ENCODE measurements around the gene ACTMAP.
"Not testable (repeated sequence)": the region's sequence is repeated elsewhere in the genome, so short reads cannot be mapped to it uniquely, and the experiment has no call there.

DNA sequence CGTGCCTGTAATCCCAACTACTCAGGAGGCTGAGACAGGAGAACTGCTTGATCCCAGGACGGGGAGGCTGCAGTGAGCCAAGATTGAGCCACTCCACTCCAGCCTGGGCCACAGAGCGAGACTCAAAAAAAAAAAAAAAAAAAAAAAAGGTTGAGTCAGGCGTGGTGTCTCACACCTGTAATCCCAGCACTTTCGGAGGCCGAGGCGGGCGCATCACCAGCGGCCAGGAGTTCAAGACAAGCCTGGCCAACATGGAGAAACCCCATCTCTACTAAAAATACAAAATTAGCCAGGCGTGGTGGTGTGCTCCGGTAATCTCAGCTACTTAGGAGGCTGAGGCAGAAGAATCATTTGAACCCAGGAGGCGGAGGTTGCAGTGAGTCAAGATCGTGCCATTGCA is 16.1 kb upstream of the ACTMAP start:
- not testable (repeated sequence) for TF ChIP-seq SUZ12 (IDR thresholded peaks at IDR 0.05); TARDBP (IDR thresholded peaks at IDR 0.05); NFRKB (IDR thresholded peaks at IDR 0.05); FOXK2 (IDR thresholded peaks at IDR 0.05); FOXM1 (IDR thresholded peaks at IDR 0.05; ENCODE audit: borderline replicate concordance); HDGF (IDR thresholded peaks at IDR 0.05; ENCODE audit: borderline replicate concordance); SP1 (IDR thresholded peaks at IDR 0.05); LEF1 (IDR thresholded peaks at IDR 0.05; ENCODE audit: borderline replicate concordance); BHLHE40 (IDR thresholded peaks at IDR 0.05; ENCODE audit: borderline replicate concordance)

Data from HEK293T (cell line).